Neural progenitor cell (in vitro differentiated cells): Measurements from ENCODE around the gene PCDH9. TPM values are rescaled to one million over a fixed set of nuclear protein-coding genes. Genes with fewer than 3 reads are reported as not detected.

ENCODE experiments used
- DNase-seq: peaks from one replicate; pipeline ENCODE4 v3.0.0-alpha.2; 2016; ENCODE audit warnings: low spot score
- H2AFZ ChIP-seq: fragments of 200-600 bp; sonication (generic); replicated peaks from 2 replicates; pipeline ENCODE4 v1.6.1; 2016; ENCODE audit warnings: antibody characterized with exemption
- H3F3A ChIP-seq: fragments of 200-600 bp; sonication (generic); 2 replicates; pipeline ENCODE4 v1.6.1; 2016; ENCODE audit warnings: antibody characterized with exemption, low read depth
- H3K27ac ChIP-seq: fragments of 200-600 bp; sonication (generic); 2 replicates; pipeline ENCODE4 v1.5.1; 2016; ENCODE audit warnings: mild to moderate bottlenecking
- H3K27me3 ChIP-seq: fragments of 200-600 bp; sonication (generic); 2 replicates; pipeline ENCODE4 v1.6.1; 2016; ENCODE audit warnings: mild to moderate bottlenecking, moderate library complexity
- H3K36me3 ChIP-seq: fragments of 200-600 bp; sonication (generic); 2 replicates; pipeline ENCODE4 v1.5.1; 2016
- H3K4me1 ChIP-seq: fragments of 200-600 bp; sonication (generic); 2 replicates; pipeline ENCODE4 v1.6.1; 2016; ENCODE audit warnings: mixed run types
- H3K4me2 ChIP-seq: fragments of 200-600 bp; sonication (generic); 2 replicates; pipeline ENCODE4 v1.6.1; 2016
- H3K4me3 ChIP-seq: fragments of 200-600 bp; sonication (generic); 2 replicates; pipeline ENCODE4 v1.5.1; 2016
- H3K79me2 ChIP-seq: fragments of 200-600 bp; sonication (generic); 2 replicates; pipeline ENCODE4 v1.6.1; 2016; ENCODE audit warnings: low read depth
- H3K9ac ChIP-seq: fragments of 200-600 bp; sonication (generic); 2 replicates; pipeline ENCODE4 v1.6.1; 2016
- H3K9me3 ChIP-seq: fragments of 200-600 bp; sonication (generic); 2 replicates; pipeline ENCODE4 v1.5.1; 2016; ENCODE audit warnings: low read depth
- H4K20me1 ChIP-seq: fragments of 200-600 bp; sonication (generic); 2 replicates; pipeline ENCODE4 v1.6.1; 2016; ENCODE audit warnings: low read depth
- H3K27ac Mint-ChIP-seq: 3 replicates; pipeline ENCODE4 v1.8.0; 2021; ENCODE audit warnings: mixed read lengths
- H3K27me3 Mint-ChIP-seq: 2 replicates; pipeline ENCODE4 v1.8.0; 2022; ENCODE audit warnings: low read depth, mild to moderate bottlenecking, inconsistent platforms, moderate library complexity, mixed read lengths; ENCODE audit not compliant: insufficient read depth
- H3K36me3 Mint-ChIP-seq: 3 replicates; pipeline ENCODE4 v1.8.0; 2021; ENCODE audit warnings: mixed read lengths
- H3K4me1 Mint-ChIP-seq: 3 replicates; pipeline ENCODE4 v1.8.0; 2021; ENCODE audit warnings: mixed read lengths
- H3K4me3 Mint-ChIP-seq: 3 replicates; pipeline ENCODE4 v1.8.0; 2021; ENCODE audit warnings: mild to moderate bottlenecking, moderate library complexity, mixed read lengths
- H3K9me3 Mint-ChIP-seq: 3 replicates; pipeline ENCODE4 v1.8.0; 2020; ENCODE audit warnings: mixed read lengths
- CTCF ChIP-seq: fragments of 200-600 bp; sonication (generic); IDR thresholded peaks from 2 replicates; pipeline ENCODE4 v1.5.1; 2017; ENCODE audit warnings: antibody characterized with exemption, mild to moderate bottlenecking
- EZH2 ChIP-seq: fragments of 200-600 bp; sonication (generic); IDR thresholded peaks from 2 replicates; pipeline ENCODE4 v1.6.1; 2017; ENCODE audit warnings: antibody characterized with exemption, mild to moderate bottlenecking, moderate library complexity
- EZH2phosphoT487 ChIP-seq: fragments of 200-600 bp; sonication (generic); IDR thresholded peaks from 2 replicates; pipeline ENCODE4 v1.6.1; 2017; ENCODE audit warnings: antibody characterized with exemption
- total RNA-seq: library from RNA; depleted of rRNA; stranded (reverse); fragments of >200 nt; gene quantifications from 2 replicates; pipeline ENCODE4 v1.2.3, GENCODE V29; 2015; ENCODE audit warnings: low replicate concordance

PCDH9 gene
- total RNA-seq, 1 donor from 2014 or later = 0.24 TPM

- H4K20me1 ChIP-seq = no peaks in the 10 kb centered on the region
- TF ChIP-seq EZH2phosphoT487 (no peak), EZH2 (peak; percentile 2), CTCF (no peak)
- H3K4me1 ChIP-seq = peaks cover 19% of the 10 kb centered on the region
- peaks cover 44% of the 10 kb centered on the region for H3K27me3 ChIP-seq
- DNase-seq = peak; percentile 96
- peak overlapping the region; percentile 56 for H3K4me3 ChIP-seq
- H3K79me2 ChIP-seq = no peaks in the 10 kb centered on the region
- Mint-ChIP-seq H3K4me3 (no peak overlapping the region), H3K27ac (peak overlapping the region; percentile 97), H3K9me3 (peaks cover 3% of the 10 kb centered on the region), H3K4me1 (peaks cover 13% of the 10 kb centered on the region), H3K36me3 (peaks cover 16% of the 10 kb centered on the region), H3K27me3 (no peaks in the 10 kb centered on the region)
- H3F3A ChIP-seq = peaks cover 10% of the 10 kb centered on the region
- H2AFZ ChIP-seq = peak overlapping the region; percentile 43
- H3K27ac ChIP-seq = no peak overlapping the region
- H3K9ac ChIP-seq = no peak overlapping the region
- peak overlapping the region; percentile 89 for H3K4me2 ChIP-seq
- H3K9me3 ChIP-seq = no peaks in the 10 kb centered on the region
- H3K36me3 ChIP-seq = no peaks in the 10 kb centered on the region
These were observed 510 bp upstream of the PCDH9 start for GRCh38 chr13:67230404-67231288.

DNA sequence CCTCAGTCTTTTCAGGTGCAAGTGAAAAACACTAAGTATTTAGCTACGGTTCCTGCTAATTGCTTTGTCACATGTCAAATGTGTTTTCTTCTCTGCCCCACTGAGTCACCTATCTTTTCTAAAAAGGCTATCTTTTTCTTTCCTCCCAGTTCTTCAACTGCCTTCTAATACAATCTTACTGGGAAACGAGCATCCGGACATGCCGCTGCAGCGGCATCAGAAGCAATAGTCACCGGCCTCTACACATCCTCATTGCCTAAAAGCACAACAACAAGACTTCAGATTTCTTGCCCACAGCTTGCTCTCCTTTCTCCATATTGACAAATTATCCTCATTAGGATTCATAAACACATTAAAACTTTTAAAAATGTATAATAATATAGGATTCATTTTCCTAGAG, 1.2 kb downstream of the PCDH9 start:
- H3K9ac ChIP-seq = no peak overlapping the region
- peaks cover 29% of the 10 kb centered on the region for H3K4me1 Mint-ChIP-seq
- H3K27me3 Mint-ChIP-seq = no peaks in the 10 kb centered on the region
- no peaks in the 10 kb centered on the region for H3K9me3 ChIP-seq
- TF ChIP-seq EZH2phosphoT487 (no peak), CTCF (no peak), EZH2 (no peak)
- H3K4me2 ChIP-seq = peak overlapping the region; percentile 89
- DNase-seq = no peak
- no peaks in the 10 kb centered on the region for H3K36me3 ChIP-seq
- H3K36me3 Mint-ChIP-seq = peaks cover 21% of the 10 kb centered on the region
- H3K27ac ChIP-seq = no peak overlapping the region
- no peaks in the 10 kb centered on the region for H3K79me2 ChIP-seq
- H3F3A ChIP-seq = peaks cover 10% of the 10 kb centered on the region
- H4K20me1 ChIP-seq = no peaks in the 10 kb centered on the region
- H3K4me3 Mint-ChIP-seq = no peak overlapping the region
- no peak overlapping the region for H2AFZ ChIP-seq
- peaks cover 56% of the 10 kb centered on the region for H3K27me3 ChIP-seq
- H3K4me1 ChIP-seq = peaks cover 19% of the 10 kb centered on the region
- no peak overlapping the region for H3K27ac Mint-ChIP-seq
- H3K4me3 ChIP-seq = peak overlapping the region; percentile 56
- peaks cover 3% of the 10 kb centered on the region for H3K9me3 Mint-ChIP-seq

DNA sequence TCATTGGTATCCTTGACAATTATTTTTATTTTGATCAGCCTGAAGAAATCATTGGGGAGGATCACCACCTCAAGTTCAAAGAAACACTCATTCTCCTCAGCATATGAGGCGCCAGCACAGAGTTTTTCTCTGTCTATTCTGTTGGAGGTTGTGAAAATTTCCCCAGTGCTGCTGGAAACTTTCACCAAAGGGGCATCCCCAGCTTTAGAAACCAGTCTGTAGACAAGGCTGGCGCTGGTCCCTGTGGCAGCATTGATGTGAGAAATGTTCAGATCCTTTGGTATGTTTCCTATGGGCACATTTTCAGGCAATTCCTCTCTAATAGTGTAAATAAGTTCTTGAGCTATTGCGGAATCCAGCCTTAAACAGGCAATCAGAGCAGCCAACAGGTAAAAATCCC, 2.1 kb downstream of the PCDH9 start:
- DNase-seq = no peak

More for the DNA sequence above, 2.1 kb downstream of the PCDH9 start:
- Mint-ChIP-seq H3K4me1 (peaks cover 35% of the 10 kb centered on the region), H3K4me3 (no peak overlapping the region), H3K27ac (no peak overlapping the region), H3K27me3 (no peaks in the 10 kb centered on the region), H3K36me3 (peaks cover 22% of the 10 kb centered on the region), H3K9me3 (peaks cover 3% of the 10 kb centered on the region)
- no peak overlapping the region for H3K4me2 ChIP-seq
- peaks cover 19% of the 10 kb centered on the region for H3K4me1 ChIP-seq
- peaks cover 10% of the 10 kb centered on the region for H3F3A ChIP-seq
- TF ChIP-seq EZH2 (no peak), CTCF (no peak), EZH2phosphoT487 (no peak)
- no peak overlapping the region for H3K27ac ChIP-seq
- no peak overlapping the region for H3K4me3 ChIP-seq
- H2AFZ ChIP-seq = no peak overlapping the region
- H3K36me3 ChIP-seq = no peaks in the 10 kb centered on the region
- H3K27me3 ChIP-seq = peaks cover 56% of the 10 kb centered on the region
- H3K9ac ChIP-seq = no peak overlapping the region
- H3K9me3 ChIP-seq = no peaks in the 10 kb centered on the region
- H3K79me2 ChIP-seq = no peaks in the 10 kb centered on the region
- H4K20me1 ChIP-seq = no peaks in the 10 kb centered on the region
